GM19043 (cell line): ENCODE measurements around the gene TNFRSF8.

ENCODE experiments used
- ATAC-seq: cut with Tn5 transposase; IDR thresholded peaks from one replicate; pipeline ENCODE4 v1.9.1; 2021; ENCODE audit warnings: low read depth; ENCODE audit not compliant: unreplicated experiment

The TNFRSF8 gene

DNA sequence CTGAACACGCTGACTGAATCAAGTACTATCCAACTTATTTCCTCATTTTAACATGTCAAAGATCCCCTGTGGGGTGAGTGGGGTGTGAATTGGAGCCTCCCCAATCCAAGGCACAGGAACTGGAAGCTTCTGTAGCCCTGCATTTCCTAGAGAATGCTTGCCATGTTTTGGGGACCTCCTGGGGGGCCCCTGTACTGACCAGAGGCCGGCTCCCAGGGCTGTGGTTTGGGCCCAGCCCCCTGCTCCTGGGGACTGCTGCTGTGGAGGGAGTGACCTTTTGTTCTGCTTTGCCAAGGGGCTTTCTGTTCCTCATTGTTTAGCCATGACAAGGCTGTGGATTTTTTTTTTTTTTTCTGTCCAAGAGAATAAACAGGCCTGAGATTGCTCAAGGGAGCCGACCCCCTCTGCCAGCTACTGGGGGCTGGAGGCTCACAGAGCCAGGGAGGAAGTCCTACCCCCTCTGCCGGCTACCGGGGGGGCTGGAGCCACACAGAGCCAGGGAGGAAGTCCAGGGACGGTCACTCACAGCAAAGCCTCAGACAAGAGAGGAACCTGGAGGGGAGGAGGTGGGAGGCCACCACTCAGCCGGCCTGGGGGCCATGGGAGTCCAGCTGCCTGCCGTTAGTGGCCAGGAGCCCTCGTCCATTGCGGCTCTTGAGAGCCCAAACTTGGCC is 121.0 kb downstream of the TNFRSF8 start:
- ATAC-seq, result no peak

DNA sequence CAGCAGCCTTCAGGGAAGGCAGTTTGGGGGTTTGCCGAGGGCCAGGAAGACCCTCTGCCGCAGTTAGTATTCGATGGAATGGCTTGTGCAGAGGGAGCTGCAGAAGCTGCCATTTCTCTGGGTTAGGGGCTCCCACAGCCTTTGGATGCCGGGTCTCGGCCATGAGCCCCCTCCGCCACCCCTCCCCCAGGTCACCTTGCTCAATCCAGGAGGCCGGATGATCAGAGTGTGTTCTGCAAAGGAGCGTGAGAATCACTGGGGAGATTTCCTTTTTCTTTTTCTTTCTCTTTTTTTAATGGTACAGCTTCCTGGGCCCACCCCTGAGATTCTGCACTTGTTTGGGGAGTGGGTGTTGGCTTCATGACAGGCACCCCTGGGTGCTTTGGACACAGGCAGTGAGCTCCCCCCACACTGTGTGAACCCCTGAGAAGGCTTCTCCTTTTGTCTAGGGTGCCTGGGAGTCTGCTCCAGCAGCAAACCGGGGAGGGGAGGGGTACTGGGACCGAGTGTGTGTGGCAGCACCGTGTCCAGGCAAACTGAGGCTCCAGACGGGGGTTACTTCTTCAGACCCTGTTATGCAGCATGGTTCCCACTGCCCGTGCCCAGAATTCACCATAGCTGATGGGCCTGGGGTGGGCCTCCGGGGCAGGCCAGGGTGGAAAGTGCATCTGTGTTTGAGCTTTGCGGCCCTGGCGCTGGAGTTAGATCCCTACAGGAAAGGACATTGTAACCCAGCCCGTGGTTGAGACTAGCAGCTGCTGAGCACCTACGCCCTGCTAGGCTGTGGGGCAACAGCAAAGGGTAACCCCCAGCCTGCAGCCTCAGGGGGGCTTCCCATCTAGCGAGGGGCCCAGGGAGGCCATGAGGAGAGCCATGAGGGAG is 122.2 kb downstream of the TNFRSF8 start:
- ATAC-seq, result no peak

DNA sequence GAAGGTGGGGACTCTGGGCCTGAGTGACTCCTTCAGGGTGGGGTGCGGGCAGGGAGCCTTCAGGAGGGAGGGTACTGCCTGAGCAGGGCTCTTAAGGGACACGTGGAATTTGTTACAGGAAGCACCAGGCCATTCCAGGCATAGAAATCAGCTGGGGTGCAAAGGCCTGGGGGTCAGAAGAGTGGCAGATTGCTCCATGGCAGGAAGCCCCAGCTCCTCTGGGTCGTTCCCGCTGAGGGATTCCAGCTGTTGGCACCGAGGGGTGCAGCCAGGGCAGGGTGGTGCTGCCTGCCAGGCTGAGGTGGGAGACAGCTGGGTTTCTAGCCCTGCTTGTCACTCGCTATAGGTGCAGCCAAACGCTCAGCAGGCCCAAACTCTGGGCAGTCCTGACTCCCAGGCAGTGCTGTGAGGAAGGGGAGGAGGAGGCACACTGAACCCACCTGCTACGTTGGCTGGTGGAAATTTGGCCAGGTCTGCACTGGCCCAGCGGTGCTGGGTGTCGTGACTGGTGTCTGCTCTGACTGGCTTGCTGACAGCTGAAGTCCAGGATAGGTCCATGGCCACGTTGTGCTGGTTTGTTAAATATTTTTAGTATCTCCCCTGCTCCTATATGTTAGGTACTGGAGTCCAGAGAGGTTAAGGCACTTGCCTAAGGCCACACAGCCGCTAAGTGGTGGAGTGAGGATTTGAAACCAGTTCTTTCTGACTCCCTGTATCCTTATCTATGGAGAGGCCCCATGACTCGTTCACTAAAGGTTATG is 123.0 kb downstream of the TNFRSF8 start:
- no peak for ATAC-seq

DNA sequence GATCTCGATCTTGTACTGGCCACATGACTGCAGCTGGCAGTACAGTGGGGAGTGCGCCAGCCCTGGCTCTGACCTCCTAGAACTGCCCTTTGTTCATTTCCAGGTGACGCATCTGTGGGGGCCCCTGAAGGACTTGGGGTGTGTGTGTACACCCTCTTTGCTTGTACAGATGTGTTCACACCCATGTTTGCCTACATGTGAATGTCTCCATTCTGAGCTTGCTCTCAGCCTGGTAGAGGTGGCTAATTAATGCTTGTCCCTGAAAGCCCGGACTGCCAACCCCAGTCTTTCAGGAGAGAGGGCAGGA is 123.5 kb downstream of the TNFRSF8 start:
- no peak for ATAC-seq

DNA sequence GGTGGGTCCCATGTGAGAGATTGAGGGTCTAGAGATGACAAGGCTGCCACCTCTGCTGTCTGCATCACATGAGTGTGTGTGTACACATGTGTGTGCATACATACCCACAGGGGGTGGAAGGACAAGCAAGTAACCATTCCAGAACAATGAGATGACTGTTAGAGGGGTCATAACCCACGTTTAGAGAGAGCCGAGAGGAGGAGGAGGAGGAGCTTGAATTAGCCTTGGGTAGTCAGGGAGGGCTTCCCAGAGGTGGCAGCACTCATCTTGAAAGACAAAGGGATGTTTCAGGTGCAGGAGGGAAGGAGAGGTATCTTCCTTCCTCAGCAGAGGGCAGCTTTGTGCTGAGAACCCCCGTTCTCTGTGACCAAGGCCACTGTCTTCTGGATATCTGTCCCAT is 125.0 kb downstream of the TNFRSF8 start:
- ATAC-seq, result no peak

DNA sequence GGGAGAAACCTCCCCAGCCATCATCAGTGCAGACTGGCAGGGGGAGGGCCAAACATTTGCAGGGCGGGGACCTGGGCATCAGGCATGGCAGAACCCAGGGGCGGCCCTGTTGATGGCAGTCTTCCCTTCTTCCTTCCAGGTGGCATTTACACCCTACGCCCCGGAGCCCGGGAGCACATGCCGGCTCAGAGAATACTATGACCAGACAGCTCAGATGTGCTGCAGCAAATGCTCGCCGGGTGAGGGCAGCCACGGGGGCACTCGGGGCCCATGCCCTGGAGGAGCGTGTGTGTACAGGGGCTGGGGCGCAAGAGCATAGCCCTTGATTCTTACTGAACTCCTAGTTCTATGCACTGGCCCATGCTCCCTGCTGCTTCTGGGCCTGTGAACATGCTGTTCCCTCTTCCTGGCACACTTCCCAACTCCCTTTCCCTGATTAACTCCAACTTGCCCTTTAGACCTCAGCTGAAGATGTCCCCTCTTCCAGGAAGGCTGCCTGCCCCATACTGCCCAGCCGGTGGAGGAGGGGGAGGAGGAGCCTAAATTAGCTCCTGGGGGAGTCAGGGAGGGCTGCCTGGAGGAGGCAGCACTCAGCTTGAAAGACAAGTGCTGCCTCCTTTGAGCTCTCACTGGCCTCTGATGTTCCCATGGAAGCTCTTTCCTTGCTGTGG is 125.7 kb downstream of the TNFRSF8 start:
- ATAC-seq, result no peak

DNA sequence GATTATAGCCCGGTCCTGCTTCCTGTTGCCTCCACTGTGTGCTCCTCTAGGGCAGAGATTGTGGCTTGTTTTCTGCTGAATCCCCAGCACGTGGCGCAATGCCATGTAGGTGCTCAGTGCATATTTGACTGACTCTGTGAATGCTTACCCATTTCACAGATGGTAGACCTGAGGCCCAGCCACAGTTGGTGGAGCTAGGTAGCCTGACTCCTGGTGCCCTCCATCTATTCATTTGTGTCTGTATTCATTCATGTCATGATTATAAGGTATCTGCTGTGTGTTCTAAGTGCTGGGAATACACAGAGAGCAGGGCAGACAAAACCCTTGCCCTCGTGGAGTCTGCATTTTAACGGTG is 126.2 kb downstream of the TNFRSF8 start:
- no peak for ATAC-seq

DNA sequence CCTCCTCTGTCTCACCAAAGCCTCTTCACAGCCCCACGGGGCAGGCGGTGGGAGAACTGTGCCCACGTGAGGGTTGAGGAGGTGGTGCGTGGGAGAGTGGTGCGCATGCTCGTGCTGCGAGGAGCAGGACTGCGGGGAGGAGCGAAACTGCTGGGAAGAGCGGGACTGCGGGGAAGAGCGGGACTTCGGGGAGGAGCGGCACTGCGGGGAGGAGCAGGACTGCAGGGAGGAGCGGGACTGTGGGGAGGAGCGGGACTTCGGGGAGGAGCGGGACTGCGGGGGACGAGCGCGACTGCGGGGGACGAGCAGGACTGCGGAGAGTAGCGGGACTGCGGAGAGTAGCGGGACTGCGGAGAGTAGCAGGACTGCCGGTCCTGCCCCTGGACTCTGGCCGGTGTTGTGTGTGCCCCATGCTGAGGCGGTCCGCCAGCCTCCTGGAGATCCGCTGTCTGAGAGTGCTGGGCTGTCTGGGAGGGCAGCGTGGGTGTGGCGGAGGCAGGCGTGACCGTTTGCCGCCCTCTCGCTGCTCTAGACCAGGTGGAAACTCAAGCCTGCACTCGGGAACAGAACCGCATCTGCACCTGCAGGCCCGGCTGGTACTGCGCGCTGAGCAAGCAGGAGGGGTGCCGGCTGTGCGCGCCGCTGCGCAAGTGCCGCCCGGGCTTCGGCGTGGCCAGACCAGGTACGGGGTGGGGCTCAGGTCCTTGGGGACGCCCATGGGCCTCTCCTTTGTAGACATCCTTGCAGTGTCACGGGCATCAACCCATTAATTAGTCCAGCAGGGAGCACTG is 128.3 kb downstream of the TNFRSF8 start:
- ATAC-seq, result no peak
